ENCODE results near the gene HMGCL.

DNA sequence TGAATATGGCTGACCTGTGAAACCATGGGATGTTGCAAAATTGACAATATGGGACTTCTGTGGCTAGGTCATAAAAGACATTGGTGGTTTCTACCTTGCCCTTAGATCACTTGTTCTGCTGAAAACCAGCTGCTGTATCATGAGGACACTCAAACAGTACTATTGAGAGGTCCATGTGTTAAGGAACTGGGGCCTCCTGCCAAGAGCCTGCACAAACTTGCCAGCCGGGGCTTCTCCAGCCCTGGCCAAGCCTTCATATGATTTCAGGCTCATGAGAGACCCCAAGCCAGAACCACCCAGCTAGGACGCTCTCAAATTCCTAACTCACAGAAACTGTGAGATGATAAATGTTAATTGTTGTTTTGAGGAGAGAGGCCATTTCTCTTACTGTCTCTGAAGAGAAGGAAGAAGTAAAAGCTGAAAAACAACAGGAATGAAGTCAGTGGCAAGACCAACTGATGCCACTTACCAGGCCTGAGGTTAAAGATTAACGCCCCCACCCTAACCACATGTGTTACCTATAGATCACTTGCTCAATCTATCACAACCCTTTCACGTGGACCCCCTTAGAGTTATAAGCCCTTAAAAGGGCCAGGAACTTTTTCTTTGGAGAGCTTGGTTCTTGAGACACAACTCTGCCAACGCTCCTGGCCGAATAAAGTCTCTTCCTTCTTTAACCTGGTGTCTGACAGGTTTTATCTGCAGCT lies 50.9 kb downstream of the HMGCL start:
- TF ChIP-seq POLR2A (IDR thresholded peaks at IDR 0.05; ENCODE audit: low read length) (no peak), GATA1 (IDR thresholded peaks at IDR 0.05; ENCODE audit: low read depth, low read length) (no peak)

Measured in erythroblast (primary cell).